Kidney (tissue), 14 donors: Measurements from ENCODE around the gene TMEM242. TPM values are rescaled to one million over a fixed set of nuclear protein-coding genes. Genes with fewer than 3 reads are reported as not detected.
"Not testable (repeated sequence)": the region's sequence is repeated elsewhere in the genome, so short reads cannot be mapped to it uniquely, and the experiment has no call there.

ENCODE experiments used
- DNase-seq, 5 donors: peaks; one replicate each; pipeline ENCODE4 v3.0.0-alpha.2; 2013 to 2020
- FAIRE-seq: peaks from 2 replicates; lab custom pipeline; 2012; peaks lifted over from hg19 to GRCh38; lab: Jason Lieb, UNC
- H3K27ac ChIP-seq, 2 donors: one replicate each; pipeline ENCODE4 v1.7.0; 2013; ENCODE audit warnings: low read depth in 2 of 2, low read length in 2 of 2, inconsistent platforms in 1 of 2
- H3K27me3 ChIP-seq: one replicate; pipeline ENCODE4 v1.7.1; 2013; ENCODE audit warnings: low read length, inconsistent platforms; ENCODE audit not compliant: control insufficient read depth, insufficient read depth
- H3K36me3 ChIP-seq, 3 donors: one replicate each; pipeline versions ENCODE4 v1.7.0 to v1.7.1; 2013; ENCODE audit warnings: low read length in 3 of 3, control low read depth in 1 of 3, inconsistent platforms in 1 of 3; ENCODE audit not compliant: insufficient read depth in 3 of 3, control insufficient read depth in 2 of 3
- H3K4me1 ChIP-seq, 3 donors: one replicate each; pipeline versions ENCODE4 v1.7.0 to v1.7.1; 2013; ENCODE audit warnings: low read length in 3 of 3, inconsistent platforms in 1 of 3, low read depth in 1 of 3; ENCODE audit not compliant: control insufficient read depth in 2 of 3, insufficient read depth in 2 of 3
- H3K4me3 ChIP-seq, 3 donors: one replicate each; pipeline versions ENCODE4 v1.7.0 to v1.8.1; 2013; ENCODE audit warnings: low read length in 3 of 3, control low read depth in 1 of 3, inconsistent platforms in 1 of 3
- H3K9ac ChIP-seq, 3 donors: one replicate each; pipeline versions ENCODE4 v1.7.0 to v1.7.1; 2013; ENCODE audit warnings: low read length in 3 of 3, control low read depth in 1 of 3, inconsistent platforms in 1 of 3
- H3K9me3 ChIP-seq, 3 donors: one replicate each; pipeline versions ENCODE4 v1.7.0 to v1.7.1; 2013; ENCODE audit warnings: low read length in 3 of 3, control low read depth in 1 of 3, inconsistent platforms in 1 of 3; ENCODE audit not compliant: control insufficient read depth in 2 of 3, insufficient read depth in 1 of 3
- CTCF ChIP-seq: IDR thresholded peaks from 3 replicates; pipeline ENCODE4 v1.5.1; 2012; ENCODE audit warnings: mild to moderate bottlenecking, moderate library complexity, borderline replicate concordance; ENCODE audit not compliant: insufficient read depth; ENCODE audit errors: extremely low read depth
- intact Hi-C: fragments of 100-400 bp; cut with DNase I; formaldehyde crosslinking; loops from one replicate; pipeline ENCODE4 v1.11.1; 2022
- polyA plus RNA-seq: library from polyadenylated mRNA; stranded (reverse); fragments of 350-450 nt; fragmentation: Illumina TruSeq; extraction: RNeasy Lipid Tissue Mini Kit (QIAGEN cat#74804); gene quantifications from one replicate; pipeline ENCODE4 v1.2.3, GENCODE V29; 2014; ENCODE audit warnings: low read depth, low replicate concordance; ENCODE audit not compliant: insufficient read depth
- total RNA-seq: library from RNA; stranded (reverse); fragmentation: NEBNext Ultra II Directional; extraction: Animal tissue kit (Norgen Biotek cat#: 25700); gene quantifications from one replicate; pipeline ENCODE4 v1.2.1, GENCODE V29; 2021
- donor health status: control.
- donor health status: control.
- donor health status: control.
- donor health status: control.
- donor health status: control.
- donor health status: DM: yes; HTN: yes; CAD: no.
- donor health status: Normal renal cell carcinoma (clear cell type).

Gene TMEM242
- total and polyA plus RNA-seq, 2 donors from 2014 or later = 14.2 to 14.3 TPM

- intact Hi-C loops = no loop called here
- Histone ChIP-seq H3K4me3 (no peak overlapping the region), H3K9ac (no peak overlapping the region), H3K9me3 (no peaks in the 10 kb centered on the region), H3K27ac (no peak overlapping the region), H3K36me3 (no peaks in the 10 kb centered on the region), H3K27me3 (no peaks in the 10 kb centered on the region), H3K4me1 (no peaks in the 10 kb centered on the region)
- TF ChIP-seq CTCF = no peak
- DNase-seq (no peak), FAIRE-seq (no peak)
Measured at GRCh38 chr6:157343732-157344131, 20.4 kb upstream of the TMEM242 start.

GRCh38 chr6:157339432-157339831 lies 16.1 kb upstream of the TMEM242 start:
- TF ChIP-seq CTCF = no peak
- Histone ChIP-seq H3K36me3 (no peaks in the 10 kb centered on the region), H3K9me3 (no peaks in the 10 kb centered on the region), H3K4me1 (no peaks in the 10 kb centered on the region), H3K9ac (no peak overlapping the region), H3K27ac (no peak overlapping the region), H3K4me3 (no peak overlapping the region), H3K27me3 (no peaks in the 10 kb centered on the region)
- FAIRE-seq (no peak), DNase-seq (no peak)
- intact Hi-C loops = no loop called here

- Histone ChIP-seq H3K4me1 (no peaks in the 10 kb centered on the region), H3K27ac (no peak overlapping the region), H3K9ac (no peak overlapping the region), H3K36me3 (no peaks in the 10 kb centered on the region), H3K9me3 (no peaks in the 10 kb centered on the region), H3K27me3 (no peaks in the 10 kb centered on the region), H3K4me3 (no peak overlapping the region)
- DNase-seq (no peak), FAIRE-seq (no peak)
- intact Hi-C loops = no loop called here
- TF ChIP-seq CTCF = no peak
Measured at GRCh38 chr6:157337751-157338150, 14.4 kb upstream of the TMEM242 start.

GRCh38 chr6:157337276-157337675 lies 14.0 kb upstream of the TMEM242 start:
- FAIRE-seq, H3K27me3 ChIP-seq, H3K4me3 ChIP-seq, H3K27ac ChIP-seq, H3K36me3 ChIP-seq, intact Hi-C loops, H3K9me3 ChIP-seq, DNase-seq, H3K9ac ChIP-seq, H3K4me1 ChIP-seq: not testable (repeated sequence)
